ENCODE measurements around the gene PMS1. TPM values are rescaled to one million over a fixed set of nuclear protein-coding genes. Genes with fewer than 3 reads are reported as not detected.

PMS1 gene
- polyA plus RNA-seq, 1 donor (not counting 4 experiments of a cell fraction or from before 2014, with no cell fraction given): 14.8 TPM

DNA sequence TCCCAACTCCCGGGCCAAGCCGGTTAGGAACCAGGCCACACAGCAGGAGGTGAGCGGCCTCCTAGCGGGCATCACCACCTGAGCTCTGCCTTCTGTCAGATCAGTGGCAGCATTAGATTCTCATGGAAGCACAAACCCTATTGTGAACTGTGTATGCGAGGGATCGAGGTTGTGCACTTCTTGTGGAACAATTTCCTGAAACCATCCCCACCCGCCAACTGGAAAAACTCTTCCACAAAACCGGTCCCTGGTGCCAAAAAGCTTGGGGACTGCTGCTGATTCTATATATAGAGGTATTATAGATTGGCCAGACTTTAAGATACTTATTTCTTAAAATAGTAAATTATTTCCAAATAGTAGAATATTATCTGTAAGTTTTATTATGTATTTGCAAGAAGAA, 89.4 kb downstream of the PMS1 start:
- Histone ChIP-seq H3K9me1 (ENCODE audit: control insufficient read depth, extremely low read depth, insufficient read depth, low read length) (no peaks in the 10 kb centered on the region), H3K79me2 (ENCODE audit: control insufficient read depth, insufficient read depth, low read length) (no peaks in the 10 kb centered on the region), H3K4me1 (ENCODE audit: control insufficient read depth, extremely low read depth, insufficient read depth, low read length) (no peaks in the 10 kb centered on the region), H4K20me1 (ENCODE audit: control insufficient read depth, extremely low read depth, insufficient read depth, low read length) (no peaks in the 10 kb centered on the region), H3K9ac (ENCODE audit: control insufficient read depth, extremely low read depth, insufficient read depth, low read length) (no peak overlapping the region), H3K4me2 (ENCODE audit: control insufficient read depth, extremely low read depth, insufficient read depth, low read depth, low read length) (no peak overlapping the region), H3K27me3 (ENCODE audit: control insufficient read depth, extremely low read depth, insufficient read depth, low read length) (no peaks in the 10 kb centered on the region), H3K9me3 (ENCODE audit: control insufficient read depth, low read depth, low read length) (no peaks in the 10 kb centered on the region), H3K36me3 (ENCODE audit: control insufficient read depth in 2 of 2, extremely low read depth in 1 of 2, insufficient read depth in 2 of 2, low read length in 2 of 2) (peaks cover 2 to 7% of the 10 kb centered on the region in 2 experiments), H2AFZ (ENCODE audit: control insufficient read depth, low read length) (no peak overlapping the region), H3K4me3 (ENCODE audit: control insufficient read depth in 2 of 3, extremely low read depth in 1 of 3, insufficient read depth in 2 of 3, low read depth in 1 of 3, low read length in 3 of 3) (no peak overlapping the region), H3K27ac (ENCODE audit: control insufficient read depth, insufficient read depth, low read length) (no peak overlapping the region)
- DNase-seq (ENCODE audit: low read depth, low spot score) (no peak), FAIRE-seq (no peak)
- dilution Hi-C loops (cut with MboI; ENCODE audit: extremely low pct_ligation_motif_present, low sequenced_read_pairs): no loop called here
- TF ChIP-seq EZH2 (IDR thresholded peaks at IDR 0.05; ENCODE audit: low read length): no peak
- TF ChIP-seq, protein P1, sequence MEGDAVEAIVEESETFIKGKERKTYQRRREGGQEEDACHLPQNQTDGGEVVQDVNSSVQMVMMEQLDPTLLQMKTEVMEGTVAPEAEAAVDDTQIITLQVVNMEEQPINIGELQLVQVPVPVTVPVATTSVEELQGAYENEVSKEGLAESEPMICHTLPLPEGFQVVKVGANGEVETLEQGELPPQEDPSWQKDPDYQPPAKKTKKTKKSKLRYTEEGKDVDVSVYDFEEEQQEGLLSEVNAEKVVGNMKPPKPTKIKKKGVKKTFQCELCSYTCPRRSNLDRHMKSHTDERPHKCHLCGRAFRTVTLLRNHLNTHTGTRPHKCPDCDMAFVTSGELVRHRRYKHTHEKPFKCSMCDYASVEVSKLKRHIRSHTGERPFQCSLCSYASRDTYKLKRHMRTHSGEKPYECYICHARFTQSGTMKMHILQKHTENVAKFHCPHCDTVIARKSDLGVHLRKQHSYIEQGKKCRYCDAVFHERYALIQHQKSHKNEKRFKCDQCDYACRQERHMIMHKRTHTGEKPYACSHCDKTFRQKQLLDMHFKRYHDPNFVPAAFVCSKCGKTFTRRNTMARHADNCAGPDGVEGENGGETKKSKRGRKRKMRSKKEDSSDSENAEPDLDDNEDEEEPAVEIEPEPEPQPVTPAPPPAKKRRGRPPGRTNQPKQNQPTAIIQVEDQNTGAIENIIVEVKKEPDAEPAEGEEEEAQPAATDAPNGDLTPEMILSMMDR (optimal IDR thresholded peaks at IDR 0.05 in 1 of 3, IDR thresholded peaks at IDR 0.05 in 1 of 3, conservative IDR thresholded peaks at IDR 0.05 in 1 of 3; ENCODE audit: extremely low read depth in 1 of 3, insufficient read depth in 2 of 3, low read length in 3 of 3): no peak

DNA sequence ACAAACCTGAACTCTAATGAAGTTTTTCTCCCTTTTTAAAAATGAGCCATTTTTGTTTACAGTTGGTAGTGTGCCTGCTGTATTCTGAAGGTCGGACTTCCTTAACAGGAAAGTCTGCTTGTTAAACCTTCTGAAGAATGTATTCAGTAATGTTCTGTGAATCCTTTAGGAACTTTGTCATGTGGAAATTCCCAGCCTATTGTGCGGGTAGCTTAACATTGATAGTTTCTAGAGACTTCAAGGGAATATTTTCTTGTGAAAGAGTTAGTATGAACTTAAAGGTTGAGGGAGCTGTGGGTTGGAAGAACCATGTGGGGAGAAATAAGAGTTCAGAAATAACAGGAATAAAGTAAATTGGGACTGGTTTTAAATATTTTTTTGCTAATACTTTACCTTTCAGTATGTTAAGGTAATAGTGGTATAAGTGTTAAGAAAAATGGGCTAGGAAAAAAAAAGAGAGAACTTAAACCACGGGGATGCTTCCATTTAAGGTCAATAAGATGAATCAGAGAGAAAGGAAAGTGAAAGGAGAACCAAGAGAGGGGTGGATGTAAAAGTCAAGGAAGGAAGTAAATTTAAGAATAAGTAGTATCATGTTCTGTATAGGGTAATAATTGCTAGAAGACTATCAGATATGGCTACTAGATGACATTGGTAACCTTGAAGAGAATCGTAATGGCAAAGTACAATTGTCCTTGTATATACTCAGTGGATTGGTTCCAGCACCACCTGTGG, 90.5 kb downstream of the PMS1 start:
- no peak overlapping the region for H3K27ac ChIP-seq (ENCODE audit: control insufficient read depth, insufficient read depth, low read length)
- no peaks in the 10 kb centered on the region for H3K4me1 ChIP-seq (ENCODE audit: control insufficient read depth, extremely low read depth, insufficient read depth, low read length)
- no peak overlapping the region for H2AFZ ChIP-seq (ENCODE audit: control insufficient read depth, low read length)
- H3K9me3 ChIP-seq (ENCODE audit: control insufficient read depth, low read depth, low read length): no peaks in the 10 kb centered on the region
- TF ChIP-seq, protein P1 (optimal IDR thresholded peaks at IDR 0.05 in 1 of 3, IDR thresholded peaks at IDR 0.05 in 1 of 3, conservative IDR thresholded peaks at IDR 0.05 in 1 of 3; ENCODE audit: extremely low read depth in 1 of 3, insufficient read depth in 2 of 3, low read length in 3 of 3): no peak
- TF ChIP-seq EZH2 (IDR thresholded peaks at IDR 0.05; ENCODE audit: low read length): no peak
- DNase-seq (ENCODE audit: low read depth, low spot score) (no peak), FAIRE-seq (no peak)
- peaks cover 2 to 7% of the 10 kb centered on the region in 2 experiments for H3K36me3 ChIP-seq (ENCODE audit: control insufficient read depth in 2 of 2, extremely low read depth in 1 of 2, insufficient read depth in 2 of 2, low read length in 2 of 2)
- dilution Hi-C loops (cut with MboI; ENCODE audit: extremely low pct_ligation_motif_present, low sequenced_read_pairs): no loop called here
- H3K27me3 ChIP-seq (ENCODE audit: control insufficient read depth, extremely low read depth, insufficient read depth, low read length): no peaks in the 10 kb centered on the region
- H3K9me1 ChIP-seq (ENCODE audit: control insufficient read depth, extremely low read depth, insufficient read depth, low read length): no peaks in the 10 kb centered on the region
- no peak overlapping the region for H3K9ac ChIP-seq (ENCODE audit: control insufficient read depth, extremely low read depth, insufficient read depth, low read length)
- H4K20me1 ChIP-seq (ENCODE audit: control insufficient read depth, extremely low read depth, insufficient read depth, low read length): no peaks in the 10 kb centered on the region
- no peak overlapping the region for H3K4me3 ChIP-seq (ENCODE audit: control insufficient read depth in 2 of 3, extremely low read depth in 1 of 3, insufficient read depth in 2 of 3, low read depth in 1 of 3, low read length in 3 of 3)
- no peaks in the 10 kb centered on the region for H3K79me2 ChIP-seq (ENCODE audit: control insufficient read depth, insufficient read depth, low read length)
- H3K4me2 ChIP-seq (ENCODE audit: control insufficient read depth, extremely low read depth, insufficient read depth, low read depth, low read length): no peak overlapping the region

Measured in keratinocyte (primary cell).